ENCODE data around the gene GADD45B.

DNA sequence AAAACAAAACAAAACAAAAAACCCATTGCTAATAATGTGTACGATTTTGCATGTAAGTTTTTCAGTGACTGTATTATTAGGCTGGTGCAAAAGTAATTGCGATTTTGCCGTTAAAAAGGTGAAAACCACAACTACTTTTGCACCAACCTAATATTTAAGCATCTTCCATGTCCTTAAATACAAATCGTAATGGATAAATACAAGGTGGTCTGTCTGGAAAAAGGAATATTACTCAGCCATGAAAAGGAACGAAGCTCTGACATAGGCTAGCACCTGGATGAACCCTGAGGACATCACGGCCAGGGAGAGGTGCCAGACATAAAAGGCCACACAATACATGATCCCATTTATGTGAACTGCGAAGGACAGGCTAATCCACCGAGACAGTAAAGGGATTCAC is 33.2 kb downstream of the GADD45B start:
- TF ChIP-seq, protein P1, sequence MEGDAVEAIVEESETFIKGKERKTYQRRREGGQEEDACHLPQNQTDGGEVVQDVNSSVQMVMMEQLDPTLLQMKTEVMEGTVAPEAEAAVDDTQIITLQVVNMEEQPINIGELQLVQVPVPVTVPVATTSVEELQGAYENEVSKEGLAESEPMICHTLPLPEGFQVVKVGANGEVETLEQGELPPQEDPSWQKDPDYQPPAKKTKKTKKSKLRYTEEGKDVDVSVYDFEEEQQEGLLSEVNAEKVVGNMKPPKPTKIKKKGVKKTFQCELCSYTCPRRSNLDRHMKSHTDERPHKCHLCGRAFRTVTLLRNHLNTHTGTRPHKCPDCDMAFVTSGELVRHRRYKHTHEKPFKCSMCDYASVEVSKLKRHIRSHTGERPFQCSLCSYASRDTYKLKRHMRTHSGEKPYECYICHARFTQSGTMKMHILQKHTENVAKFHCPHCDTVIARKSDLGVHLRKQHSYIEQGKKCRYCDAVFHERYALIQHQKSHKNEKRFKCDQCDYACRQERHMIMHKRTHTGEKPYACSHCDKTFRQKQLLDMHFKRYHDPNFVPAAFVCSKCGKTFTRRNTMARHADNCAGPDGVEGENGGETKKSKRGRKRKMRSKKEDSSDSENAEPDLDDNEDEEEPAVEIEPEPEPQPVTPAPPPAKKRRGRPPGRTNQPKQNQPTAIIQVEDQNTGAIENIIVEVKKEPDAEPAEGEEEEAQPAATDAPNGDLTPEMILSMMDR (conservative IDR thresholded peaks at IDR 0.05) = no peak
- TF ChIP-seq EZH2 (IDR thresholded peaks at IDR 0.05; ENCODE audit: low read depth) = no peak
